K562 (cell line): ENCODE data around the gene FRMD4A. TPM values are rescaled to one million over a fixed set of nuclear protein-coding genes. Genes with fewer than 3 reads are reported as not detected.

Experiments used
- ATAC-seq: fragments of 200-7000 bp; cut with Tn5 transposase; 3 replicates; pipeline ENCODE4 v1.9.1; 2020; ENCODE audit warnings: moderate library complexity
- BruUV-seq: library from RNA; stranded (reverse); fragments of 400-500 nt; replicated peaks from 2 replicates; lab custom pipeline; 2021; lab: Mats Ljungman, UMichigan
- CTCF ChIA-PET: fragments of 300-600 bp; formaldehyde crosslinking; extraction: SDS; loops from one replicate; lab custom pipeline; 2021; ENCODE audit warnings: low intra/inter-chr PET ratio; lab: Yijun Ruan, JAX
- POLR2A ChIA-PET: fragments of 300-600, 350-650 bp; sonication (Branson Sonifier 250); formaldehyde crosslinking; extraction: SDS; loops from one replicate; lab custom pipeline; 2021; ENCODE audit warnings: antibody characterized with exemption, inconsistent platforms; lab: Yijun Ruan, JAX
- DNase-seq, 4 experiments: peaks; one replicate each; pipeline versions ENCODE4 v3.0.0 to v3.0.0-alpha.2; 2011 to 2018; ENCODE audit warnings: low spot score in 3 of 4, mixed read lengths in 3 of 4; ENCODE audit errors: extremely low read depth in 1 of 4
- FAIRE-seq: peaks from 2 replicates; lab custom pipeline; 2011; peaks lifted over from hg19 to GRCh38; lab: Jason Lieb, UNC
- H2AFZ ChIP-seq: 2 replicates; pipeline ENCODE4 v1.6.0; 2011; ENCODE audit warnings: low read depth, low read length, control low read depth, inconsistent platforms
- H3K27ac ChIP-seq: fragments of 200-600 bp; 3 replicates; pipeline ENCODE4 v1.8.0; 2011; ENCODE audit warnings: low read depth, mild to moderate bottlenecking, control low read depth, inconsistent platforms, low read length, moderate library complexity, mixed read lengths; ENCODE audit errors: extremely low read depth
- H3K27me3 ChIP-seq, 2 experiments: fragments of 300-600 bp in 1 of 2; 2 replicates in 1 of 2; 3 replicates in 1 of 2; pipeline versions ENCODE4 v1.6.0 to v1.8.0; 2011; ENCODE audit warnings: inconsistent platforms in 2 of 2, low read length in 2 of 2, mild to moderate bottlenecking in 1 of 2, mixed read lengths in 1 of 2, moderate library complexity in 1 of 2; ENCODE audit not compliant: control insufficient read depth in 2 of 2, insufficient read depth in 2 of 2
- H3K36me3 ChIP-seq: fragments of 300-600 bp; 3 replicates; pipeline ENCODE4 v1.8.0; 2011; ENCODE audit warnings: mild to moderate bottlenecking, low read length, inconsistent platforms; ENCODE audit not compliant: control insufficient read depth, insufficient read depth
- H3K4me1 ChIP-seq, 2 experiments: fragments of 200-600 bp in 1 of 2; replicated peaks in 1 of 2; 2 replicates in 1 of 2; 3 replicates in 1 of 2; pipeline versions ENCODE4 v1.5.1 to v1.8.0; 2011; ENCODE audit warnings: inconsistent platforms in 2 of 2, low read length in 2 of 2, mild to moderate bottlenecking in 1 of 2, mixed read lengths in 1 of 2, moderate library complexity in 1 of 2; ENCODE audit not compliant: control insufficient read depth in 2 of 2, insufficient read depth in 2 of 2
- H3K4me2 ChIP-seq: 2 replicates; pipeline ENCODE4 v1.6.1; 2011; ENCODE audit warnings: low read length, control low read depth, inconsistent platforms, mixed read lengths; ENCODE audit not compliant: insufficient read depth
- H3K4me3 ChIP-seq: fragments of 200-600 bp; sonication (generic), shearing (Covaris generic); 2 replicates; pipeline ENCODE4 v1.5.1; 2016; ENCODE audit warnings: control low read depth, inconsistent platforms
- H3K79me2 ChIP-seq: fragments of 200-600 bp; 3 replicates; pipeline ENCODE4 v1.8.0; 2011; ENCODE audit warnings: low read length, inconsistent platforms; ENCODE audit not compliant: control insufficient read depth, insufficient read depth
- H3K9ac ChIP-seq, 2 experiments: 2 replicates each; pipeline versions ENCODE4 v1.6.0 to v1.6.1; 2011; ENCODE audit warnings: low read depth in 2 of 2, low read length in 2 of 2, control low read depth in 1 of 2, inconsistent platforms in 1 of 2, mild to moderate bottlenecking in 1 of 2, mixed read lengths in 1 of 2; ENCODE audit not compliant: insufficient read depth in 1 of 2
- H3K9me1 ChIP-seq: one replicate; pipeline ENCODE4 v1.6.0; 2011; ENCODE audit warnings: inconsistent platforms, mild to moderate bottlenecking, low read length, moderate library complexity; ENCODE audit not compliant: control insufficient read depth, insufficient read depth
- H3K9me3 ChIP-seq: replicated peaks from 2 replicates; pipeline ENCODE4 v1.5.1; 2011; ENCODE audit warnings: low read depth, low read length, inconsistent platforms; ENCODE audit not compliant: control insufficient read depth, insufficient read depth
- H4K20me1 ChIP-seq: replicated peaks from 2 replicates; pipeline ENCODE4 v1.6.1; 2011; ENCODE audit warnings: low read length, inconsistent platforms, mixed read lengths; ENCODE audit not compliant: control insufficient read depth, insufficient read depth
- ATF7 ChIP-seq: fragments of 450-650 bp; IDR thresholded peaks from 2 replicates; pipeline ENCODE4 v1.7.1; 2014; ENCODE audit warnings: mild to moderate bottlenecking, moderate library complexity
- CBX8 ChIP-seq: fragments of 200-600 bp; sonication (generic); IDR thresholded peaks from 2 replicates; pipeline ENCODE4 v1.6.1; 2012; ENCODE audit warnings: borderline replicate concordance, mixed run types, low read depth, mild to moderate bottlenecking, moderate library complexity, mixed read lengths, low read length, control low read depth, inconsistent platforms; ENCODE audit not compliant: poor library complexity, severe bottlenecking; ENCODE audit errors: extremely low read depth
- HNRNPK ChIP-seq: fragments of 200-400 bp; formaldehyde crosslinking; IDR thresholded peaks from one replicate; pipeline ENCODE4 v1.6.1; 2018; ENCODE audit warnings: mild to moderate bottlenecking, low read depth, low read length; ENCODE audit not compliant: poor library complexity, severe bottlenecking
- HNRNPUL1 ChIP-seq: fragments of 200-400 bp; formaldehyde crosslinking; IDR thresholded peaks from 2 replicates; pipeline ENCODE4 v1.6.1; 2017; ENCODE audit warnings: low read length
- NCOA4 ChIP-seq: fragments of 450-650 bp; IDR thresholded peaks from 2 replicates; pipeline ENCODE4 v1.6.1; 2018; ENCODE audit warnings: mild to moderate bottlenecking; ENCODE audit not compliant: partially characterized antibody
- PHF21A ChIP-seq: fragments of 450-650 bp; IDR thresholded peaks from 2 replicates; pipeline ENCODE4 v1.6.1; 2017; ENCODE audit warnings: low read depth, borderline replicate concordance
- RAD51 ChIP-seq: fragments of 450-650 bp; IDR thresholded peaks from 2 replicates; pipeline ENCODE4 v1.7.1; 2016; ENCODE audit warnings: low read depth, mild to moderate bottlenecking, borderline replicate concordance
- SUPT5H ChIP-seq: fragments of 450-650 bp; IDR thresholded peaks from 2 replicates; pipeline ENCODE4 v1.6.1; 2016
- TCF15 ChIP-seq: fragments of 250-450 bp; sonication (Bioruptor Pico); IDR thresholded peaks from 2 replicates; pipeline ENCODE4 v1.8.0; 2022; ENCODE audit warnings: moderate library complexity, mild to moderate bottlenecking, inconsistent platforms
- ZBTB11 ChIP-seq, 3 experiments: fragments of 200-800 bp in 1 of 3; fragments of 250-450 bp in 1 of 3; fragments of 450-650 bp in 1 of 3; sonication (Bioruptor Pico) in 1 of 3; sonication (Bioruptor generic) in 1 of 3; formaldehyde crosslinking in 1 of 3; IDR thresholded peaks; 2 replicates each; pipeline versions ENCODE4 v1.6.1 to v1.8.0; 2016 to 2022; ENCODE audit warnings: mild to moderate bottlenecking in 2 of 3, missing genetic modification characterization in 2 of 3, missing compliant biosample characterization in 1 of 3, moderate library complexity in 1 of 3
- ZNF408 ChIP-seq: fragments of 250-450 bp; sonication (Bioruptor Pico); IDR thresholded peaks from 2 replicates; pipeline ENCODE4 v1.4.0; 2020; ENCODE audit warnings: low read depth, mild to moderate bottlenecking, moderate library complexity
- ZNF707 ChIP-seq: fragments of 250-450 bp; sonication (Bioruptor Pico); conservative IDR thresholded peaks from 2 replicates; pipeline ENCODE4 v1.8.0; 2022; ENCODE audit warnings: inconsistent platforms, mild to moderate bottlenecking, moderate library complexity
- ZNF766 ChIP-seq: fragments of 200-800 bp; sonication (Bioruptor generic); conservative IDR thresholded peaks from 2 replicates; pipeline ENCODE4 v1.6.1; 2016; ENCODE audit warnings: missing genetic modification characterization, missing compliant biosample characterization
- WGBS: fragments of 100-300 bp; shearing (Covaris generic); methylation state at CpG from one replicate; pipeline ENCODE4 v1.1.6; 2016; ENCODE audit warnings: low coverage, mixed read lengths; ENCODE audit not compliant: insufficient coverage; ENCODE audit errors: missing lambda C conversion rate; 5-methylcytosine and 5-hydroxymethylcytosine counted together
- in situ Hi-C: fragments of 300-500 bp; cut with MboI; formaldehyde crosslinking; loops from 4 replicates; pipeline ENCODE4 v1.15.0; 2018; ENCODE audit warnings: inconsistent platforms, mixed read lengths
- intact Hi-C: fragments of 100-400 bp; cut with micrococcal nuclease; formaldehyde crosslinking; loops from 2 replicates; pipeline ENCODE4 v1.14.2; 2022
- polyA plus RNA-seq, 8 experiments: library from polyadenylated mRNA; depleted of rRNA in 4 of 8; stranded (reverse) in 5 of 8; unstranded in 3 of 8; fragments of >200 nt; fragmentation: Nextera tagmentation in 2 of 8; fragmentation: Illumina TruSeq in 1 of 8; extraction: Ambion mirVana in 2 of 8; extraction: Trizol in 1 of 8; gene quantifications; 2 replicates each; pipeline versions ENCODE4 v1.2.1 to v1.2.3, GENCODE V29; 2011 to 2014; ENCODE audit warnings: inconsistent platforms in 1 of 8, missing spikeins in 1 of 8
- total RNA-seq, 7 experiments: library from RNA; depleted of rRNA in 6 of 7; stranded (reverse); fragments of >200 nt in 6 of 7; fragmentation: Illumina TruSeq in 2 of 7; extraction: Trizol in 2 of 7; gene quantifications; 2 replicates each; pipeline versions ENCODE4 v1.2.1 to v1.2.3, GENCODE V29; 2011 to 2021; ENCODE audit warnings: low replicate concordance in 1 of 7

FRMD4A gene
- total and polyA plus RNA-seq, 9 of the 15 experiments (the other 6 are each of a cell fraction or from before 2014, with no cell fraction given): 0.80 to 5.2 (median 3.0) TPM

DNA sequence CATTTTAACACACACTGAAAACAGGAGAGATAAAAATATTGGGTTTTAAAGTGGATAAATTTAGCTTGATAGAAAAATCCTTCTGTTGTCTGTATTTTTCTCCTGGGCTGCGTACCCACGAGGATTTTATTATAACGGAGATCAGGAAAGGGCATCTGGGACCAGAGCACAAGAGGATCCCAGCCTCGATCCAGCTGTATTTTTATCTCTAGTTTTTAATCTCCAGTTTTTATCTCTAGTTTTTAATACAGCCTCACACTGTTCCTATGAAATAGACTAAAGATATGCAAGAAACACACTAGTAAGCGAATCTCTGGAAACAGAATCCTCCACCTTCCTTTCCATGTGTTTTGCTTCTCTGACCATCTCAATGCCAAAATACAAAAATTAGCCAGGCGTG, 295.2 kb downstream of the FRMD4A start:
- BruUV-seq: no TSS peak
- Histone ChIP-seq H3K9ac (no peak overlapping the region), H3K27ac (no peak overlapping the region), H3K9me1 (peaks cover 3% of the 10 kb centered on the region), H3K27me3 (peaks cover 6 to 10% of the 10 kb centered on the region in 2 experiments; a peak in 4 of 5 replicates), H3K9me3 (no peaks in the 10 kb centered on the region), H3K79me2 (no peaks in the 10 kb centered on the region), H2AFZ (no peak overlapping the region), H3K4me1 (0 out of 5 replicates have a peak, but pooled peaks cover 0 to 4% of the 10 kb centered on the region in 2 experiments), H3K4me3 (no peak overlapping the region), H3K4me2 (no peak overlapping the region), H4K20me1 (no peaks in the 10 kb centered on the region; the same call in 1 of the 2 replicates), H3K36me3 (no peaks in the 10 kb centered on the region)
- ChIA-PET CTCF (no interaction called here), POLR2A (no interaction called here)
- WGBS: 0% methylated on average over 6 of the region's 6 CpGs
- no peak for ATAC-seq
- in situ Hi-C loops (no loop called here), intact Hi-C loops (no loop called here)
- no peak for FAIRE-seq
- no peak for DNase-seq
- no peak for TF ChIP-seq ATF7
- no peak for TF ChIP-seq PHF21A
- TF ChIP-seq TCF15 (CRISPR knock-in tag): no peak
- no peak for TF ChIP-seq ZBTB11 (CRISPR knock-in tag; IDR thresholded peaks at IDR 0.05)
- no peak for TF ChIP-seq SUPT5H
- TF ChIP-seq ZNF707 (CRISPR knock-in tag): no peak
- no peak for TF ChIP-seq ZNF408 (CRISPR knock-in tag)
- TF ChIP-seq ZNF766 (CRISPR knock-in tag): no peak
- no peak for TF ChIP-seq HNRNPUL1
- no peak for TF ChIP-seq CBX8
- no peak for TF ChIP-seq NCOA4
- TF ChIP-seq RAD51: no peak
- TF ChIP-seq HNRNPK: no peak
